ENCODE data around the gene IL17B. TPM values are rescaled to one million over a fixed set of nuclear protein-coding genes. Genes with fewer than 3 reads are reported as not detected.

The IL17B gene
- total RNA-seq, 1 donor from 2014 or later, result not detected

DNA sequence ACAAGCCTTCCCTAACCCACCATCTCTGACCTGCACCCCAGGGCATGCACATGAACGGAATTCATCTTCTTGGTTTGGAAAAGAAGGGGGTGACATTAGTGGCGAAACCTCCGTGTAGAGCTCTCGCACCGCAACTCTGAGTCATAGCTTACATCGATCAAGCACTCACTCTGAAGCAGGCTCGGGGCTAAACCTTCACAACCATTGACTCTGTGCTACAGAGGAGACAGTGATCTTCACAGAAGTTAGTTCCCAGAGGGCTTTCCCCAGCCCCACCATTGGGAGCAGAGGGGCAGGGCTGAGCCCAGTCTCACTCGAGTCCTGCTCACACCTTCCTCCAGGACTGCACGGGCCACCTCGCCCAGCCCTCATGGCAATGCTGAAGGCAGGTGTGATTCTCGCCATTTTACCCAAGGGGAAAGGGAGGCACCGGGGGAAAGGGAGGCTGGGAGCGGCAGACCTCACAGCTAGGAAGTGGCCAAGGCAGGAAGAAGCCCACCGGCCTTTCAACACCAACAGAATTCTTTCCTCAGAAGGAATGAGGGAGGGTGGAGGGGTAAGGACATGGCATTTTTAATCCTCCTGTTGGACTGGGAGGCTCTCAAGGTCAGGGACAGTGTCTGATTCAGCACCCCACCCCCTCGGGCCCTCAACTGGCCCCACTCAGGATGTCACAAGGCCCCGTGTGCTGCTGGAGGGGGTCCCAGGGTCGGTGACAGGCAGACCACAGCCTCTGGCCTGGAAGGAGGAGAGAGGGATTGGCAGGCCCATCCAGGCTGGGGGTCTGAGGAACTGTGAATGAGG is 25.9 kb upstream of the IL17B start:
- peaks cover 7% of the 10 kb centered on the region for H3K36me3 Mint-ChIP-seq (ENCODE audit: unreplicated experiment)
- DNase-seq (ENCODE audit: extremely low spot score, unreplicated experiment), result no peak
- no peaks in the 10 kb centered on the region for H3K9me3 Mint-ChIP-seq (ENCODE audit: unreplicated experiment)
- H3K27me3 Mint-ChIP-seq (ENCODE audit: unreplicated experiment), result no peaks in the 10 kb centered on the region
- H3K4me1 Mint-ChIP-seq (ENCODE audit: unreplicated experiment), result peaks cover 72% of the 10 kb centered on the region
- TF ChIP-seq, protein P1, sequence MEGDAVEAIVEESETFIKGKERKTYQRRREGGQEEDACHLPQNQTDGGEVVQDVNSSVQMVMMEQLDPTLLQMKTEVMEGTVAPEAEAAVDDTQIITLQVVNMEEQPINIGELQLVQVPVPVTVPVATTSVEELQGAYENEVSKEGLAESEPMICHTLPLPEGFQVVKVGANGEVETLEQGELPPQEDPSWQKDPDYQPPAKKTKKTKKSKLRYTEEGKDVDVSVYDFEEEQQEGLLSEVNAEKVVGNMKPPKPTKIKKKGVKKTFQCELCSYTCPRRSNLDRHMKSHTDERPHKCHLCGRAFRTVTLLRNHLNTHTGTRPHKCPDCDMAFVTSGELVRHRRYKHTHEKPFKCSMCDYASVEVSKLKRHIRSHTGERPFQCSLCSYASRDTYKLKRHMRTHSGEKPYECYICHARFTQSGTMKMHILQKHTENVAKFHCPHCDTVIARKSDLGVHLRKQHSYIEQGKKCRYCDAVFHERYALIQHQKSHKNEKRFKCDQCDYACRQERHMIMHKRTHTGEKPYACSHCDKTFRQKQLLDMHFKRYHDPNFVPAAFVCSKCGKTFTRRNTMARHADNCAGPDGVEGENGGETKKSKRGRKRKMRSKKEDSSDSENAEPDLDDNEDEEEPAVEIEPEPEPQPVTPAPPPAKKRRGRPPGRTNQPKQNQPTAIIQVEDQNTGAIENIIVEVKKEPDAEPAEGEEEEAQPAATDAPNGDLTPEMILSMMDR (IDR thresholded peaks at IDR 0.05), result no peak
- H3K4me3 Mint-ChIP-seq (ENCODE audit: unreplicated experiment), result peak overlapping the region; percentile 26
- H3K27ac Mint-ChIP-seq (ENCODE audit: unreplicated experiment), result peak overlapping the region; percentile 93

DNA sequence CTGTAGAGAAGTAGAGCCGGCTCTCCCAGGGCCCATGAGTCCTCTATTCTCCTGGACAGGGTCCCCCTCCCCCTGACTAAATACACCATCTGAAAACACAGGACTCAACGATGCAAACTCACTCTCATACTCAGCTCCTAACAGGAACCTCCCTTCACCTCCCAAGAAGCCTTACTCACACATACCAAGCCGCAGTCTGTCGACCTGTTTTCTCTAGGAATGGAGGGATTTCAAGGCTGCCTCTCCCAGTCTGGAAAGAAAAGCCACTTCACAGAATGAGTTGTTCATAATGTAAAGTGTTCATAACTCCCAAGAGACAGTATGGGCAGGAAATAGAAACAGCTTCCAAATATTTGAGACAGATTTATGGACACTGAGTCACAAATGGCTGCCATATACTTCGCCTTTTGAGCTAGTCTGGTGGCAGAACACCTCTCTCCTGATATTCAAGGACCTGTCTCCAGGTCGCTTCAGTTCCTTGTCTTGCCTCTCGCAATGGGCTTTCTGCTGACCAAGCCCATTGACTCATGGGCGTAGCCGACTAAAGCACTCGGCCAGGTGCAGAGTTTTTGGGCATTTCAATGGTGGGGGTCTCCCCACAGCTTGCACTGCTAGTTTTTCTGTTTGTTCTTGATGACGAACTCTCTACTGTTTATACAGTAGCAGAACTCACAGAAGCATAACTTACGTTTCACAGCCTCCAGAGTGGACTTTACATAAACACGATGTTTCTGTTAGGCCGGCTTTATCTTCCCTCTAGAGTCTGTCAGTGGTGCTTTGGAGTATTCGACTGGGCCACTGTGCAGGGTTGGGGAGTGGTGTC is 25.0 kb upstream of the IL17B start:
- Mint-ChIP-seq H3K27ac (ENCODE audit: unreplicated experiment) (peak overlapping the region; percentile 93), H3K4me3 (ENCODE audit: unreplicated experiment) (peak overlapping the region; percentile 0), H3K4me1 (ENCODE audit: unreplicated experiment) (peaks cover 66% of the 10 kb centered on the region), H3K27me3 (ENCODE audit: unreplicated experiment) (no peaks in the 10 kb centered on the region), H3K36me3 (ENCODE audit: unreplicated experiment) (peaks cover 7% of the 10 kb centered on the region), H3K9me3 (ENCODE audit: unreplicated experiment) (no peaks in the 10 kb centered on the region)
- no peak for DNase-seq (ENCODE audit: extremely low spot score, unreplicated experiment)
- TF ChIP-seq, protein P1 (IDR thresholded peaks at IDR 0.05), result no peak

DNA sequence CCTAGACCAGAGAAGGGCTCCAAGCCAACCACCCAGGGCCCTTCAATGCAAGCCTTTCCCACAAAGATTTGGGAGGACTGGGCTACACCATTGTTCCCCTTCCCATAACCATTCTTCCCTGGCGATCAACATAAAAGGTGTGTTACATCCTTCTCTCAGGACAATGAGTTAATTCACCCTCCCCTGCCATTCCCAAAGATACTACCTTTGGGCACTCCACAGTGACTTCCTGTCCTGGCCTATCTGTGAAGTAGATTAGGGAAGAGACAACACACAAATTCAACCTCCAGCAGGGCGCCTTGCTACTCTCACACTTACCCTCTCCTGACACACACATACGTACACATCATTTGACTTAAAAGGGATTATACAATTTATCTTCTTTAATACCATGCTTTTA is 23.2 kb upstream of the IL17B start:
- H3K36me3 Mint-ChIP-seq (ENCODE audit: unreplicated experiment), result no peaks in the 10 kb centered on the region
- H3K27me3 Mint-ChIP-seq (ENCODE audit: unreplicated experiment), result no peaks in the 10 kb centered on the region
- H3K9me3 Mint-ChIP-seq (ENCODE audit: unreplicated experiment), result no peaks in the 10 kb centered on the region
- H3K27ac Mint-ChIP-seq (ENCODE audit: unreplicated experiment), result peak overlapping the region; percentile 19
- H3K4me1 Mint-ChIP-seq (ENCODE audit: unreplicated experiment), result peaks cover 62% of the 10 kb centered on the region
- no peak for DNase-seq (ENCODE audit: extremely low spot score, unreplicated experiment)
- TF ChIP-seq, protein P1 (IDR thresholded peaks at IDR 0.05), result no peak
- H3K4me3 Mint-ChIP-seq (ENCODE audit: unreplicated experiment), result no peak overlapping the region

DNA sequence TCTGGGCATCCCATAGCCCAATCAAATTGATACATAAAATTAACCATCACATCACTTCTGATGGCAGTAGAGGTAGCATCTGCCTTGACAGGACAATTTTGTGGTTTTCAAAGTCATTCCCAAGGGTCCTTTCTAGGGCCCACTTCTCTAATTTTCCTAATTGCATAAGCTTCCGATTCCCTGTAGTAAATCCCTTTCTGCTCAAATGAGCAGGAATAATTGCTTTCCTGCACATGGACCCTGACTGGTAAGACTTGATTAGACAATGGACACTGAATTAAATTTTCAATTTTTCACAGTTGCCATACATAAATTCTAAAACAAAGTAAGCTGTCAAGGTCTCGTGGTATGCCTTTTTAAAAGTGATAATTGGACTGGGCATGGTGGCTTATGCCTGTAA is 22.0 kb upstream of the IL17B start:
- TF ChIP-seq, protein P1 (IDR thresholded peaks at IDR 0.05), result no peak
- Mint-ChIP-seq H3K27me3 (ENCODE audit: unreplicated experiment) (no peaks in the 10 kb centered on the region), H3K4me1 (ENCODE audit: unreplicated experiment) (peaks cover 59% of the 10 kb centered on the region), H3K27ac (ENCODE audit: unreplicated experiment) (peak overlapping the region; percentile 79), H3K4me3 (ENCODE audit: unreplicated experiment) (no peak overlapping the region), H3K9me3 (ENCODE audit: unreplicated experiment) (no peaks in the 10 kb centered on the region), H3K36me3 (ENCODE audit: unreplicated experiment) (no peaks in the 10 kb centered on the region)
- no peak for DNase-seq (ENCODE audit: extremely low spot score, unreplicated experiment)

DNA sequence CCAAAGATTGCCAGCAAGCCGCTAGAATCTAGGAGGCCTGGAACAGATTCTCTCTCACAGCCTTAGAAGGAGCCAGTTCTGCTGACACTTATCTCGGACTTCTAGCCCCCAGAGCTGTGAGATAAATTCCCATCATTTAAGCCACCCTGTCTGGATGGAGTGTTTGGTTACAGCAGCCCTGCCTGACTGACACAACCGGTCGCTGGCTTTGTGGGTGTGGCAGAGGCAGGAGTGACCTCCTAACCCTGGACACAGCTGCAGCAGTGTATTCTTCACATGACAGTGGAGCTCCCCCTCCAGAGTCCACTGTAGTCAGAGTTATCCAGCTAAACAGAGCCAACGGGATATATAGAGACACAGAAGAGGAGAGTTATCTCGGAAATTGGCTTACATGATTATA is 21.2 kb upstream of the IL17B start:
- DNase-seq (ENCODE audit: extremely low spot score, unreplicated experiment), result no peak
- H3K27me3 Mint-ChIP-seq (ENCODE audit: unreplicated experiment), result no peaks in the 10 kb centered on the region
- H3K4me3 Mint-ChIP-seq (ENCODE audit: unreplicated experiment), result no peak overlapping the region
- no peaks in the 10 kb centered on the region for H3K36me3 Mint-ChIP-seq (ENCODE audit: unreplicated experiment)
- H3K9me3 Mint-ChIP-seq (ENCODE audit: unreplicated experiment), result no peaks in the 10 kb centered on the region
- TF ChIP-seq, protein P1 (IDR thresholded peaks at IDR 0.05), result no peak
- peak overlapping the region; percentile 79 for H3K27ac Mint-ChIP-seq (ENCODE audit: unreplicated experiment)
- H3K4me1 Mint-ChIP-seq (ENCODE audit: unreplicated experiment), result peaks cover 52% of the 10 kb centered on the region

Data from osteocyte (in vitro differentiated cells).